Loucy (cell line): ENCODE data around the gene ST8SIA3.

Experiments used
- CTCF ChIP-seq: fragments of 200-600 bp; sonication (generic); conservative IDR thresholded peaks from 2 replicates; pipeline ENCODE4 v1.5.1; 2014; ENCODE audit warnings: mild to moderate bottlenecking, antibody characterized with exemption, low read length
- EZH2phosphoT487 ChIP-seq: fragments of 200-600 bp; IDR thresholded peaks from 2 replicates; pipeline ENCODE4 v1.6.1; 2018; ENCODE audit warnings: antibody characterized with exemption, mild to moderate bottlenecking, moderate library complexity, borderline replicate concordance

GRCh38 chr18:57320603-57321002 is 31.8 kb upstream of the ST8SIA3 start:
- TF ChIP-seq CTCF (no peak), EZH2phosphoT487 (no peak)
